Glutamatergic neuron (in vitro differentiated cells): ENCODE measurements around the gene APP. TPM values are rescaled to one million over a fixed set of nuclear protein-coding genes. Genes with fewer than 3 reads are reported as not detected.

Source experiments
- DNase-seq: peaks from one replicate; pipeline ENCODE4 v3.0.0; 2022
- H3K27ac Mint-ChIP-seq: one replicate; pipeline ENCODE4 v1.8.0; 2020; ENCODE audit warnings: mild to moderate bottlenecking, mixed read lengths, inconsistent platforms; ENCODE audit not compliant: unreplicated experiment
- H3K27me3 Mint-ChIP-seq: one replicate; pipeline ENCODE4 v1.8.0; 2020; ENCODE audit warnings: mild to moderate bottlenecking, moderate library complexity, mixed read lengths, inconsistent platforms; ENCODE audit not compliant: unreplicated experiment
- H3K36me3 Mint-ChIP-seq: one replicate; pipeline ENCODE4 v1.8.0; 2020; ENCODE audit warnings: mild to moderate bottlenecking, mixed read lengths, inconsistent platforms; ENCODE audit not compliant: unreplicated experiment
- H3K4me1 Mint-ChIP-seq: one replicate; pipeline ENCODE4 v1.8.0; 2020; ENCODE audit warnings: mild to moderate bottlenecking, low read depth, mixed read lengths, inconsistent platforms; ENCODE audit not compliant: unreplicated experiment
- H3K4me3 Mint-ChIP-seq: one replicate; pipeline ENCODE4 v1.8.0; 2020; ENCODE audit warnings: mild to moderate bottlenecking, mixed read lengths, inconsistent platforms; ENCODE audit not compliant: unreplicated experiment
- H3K9me3 Mint-ChIP-seq: one replicate; pipeline ENCODE4 v1.8.0; 2020; ENCODE audit warnings: mild to moderate bottlenecking, moderate library complexity, mixed read lengths, inconsistent platforms; ENCODE audit not compliant: unreplicated experiment
- CTCF ChIP-seq: fragments of 200-600 bp; sonication (generic); IDR thresholded peaks from one replicate; pipeline ENCODE4 v1.5.0; 2021; ENCODE audit not compliant: partially characterized antibody, unreplicated experiment
- total RNA-seq: library from RNA; stranded (reverse); fragmentation: NEBNext Ultra II Directional; extraction: Animal tissue kit (Norgen Biotek cat#: 25700); gene quantifications from one replicate; pipeline ENCODE4 v1.2.1, GENCODE V29; 2021; ENCODE audit not compliant: unreplicated experiment

Gene APP
- total RNA-seq, 1 donor from 2014 or later: 735 TPM

- Mint-ChIP-seq H3K27me3 (peaks cover 3% of the 10 kb centered on the region), H3K4me3 (no peak overlapping the region), H3K9me3 (no peaks in the 10 kb centered on the region), H3K36me3 (peaks cover 13% of the 10 kb centered on the region), H3K4me1 (peaks cover 1% of the 10 kb centered on the region), H3K27ac (no peak overlapping the region)
- DNase-seq: no peak
- TF ChIP-seq CTCF: no peak
These were observed 327.6 kb downstream of the APP start for GRCh38 chr21:25842925-25843324.

- TF ChIP-seq CTCF: no peak
- no peak overlapping the region for H3K27ac Mint-ChIP-seq
- H3K27me3 Mint-ChIP-seq: peaks cover 3% of the 10 kb centered on the region
- peaks cover 6% of the 10 kb centered on the region for H3K36me3 Mint-ChIP-seq
- H3K4me3 Mint-ChIP-seq: no peak overlapping the region
- H3K9me3 Mint-ChIP-seq: no peaks in the 10 kb centered on the region
- DNase-seq: no peak
- peaks cover 1% of the 10 kb centered on the region for H3K4me1 Mint-ChIP-seq
These were observed 331.8 kb downstream of the APP start for GRCh38 chr21:25838809-25839208.

GRCh38 chr21:25837533-25838265, 332.9 kb downstream of the APP start:
- Mint-ChIP-seq H3K36me3 (peaks cover 6% of the 10 kb centered on the region), H3K27ac (no peak overlapping the region), H3K4me1 (no peaks in the 10 kb centered on the region), H3K9me3 (no peaks in the 10 kb centered on the region), H3K4me3 (no peak overlapping the region), H3K27me3 (peaks cover 3% of the 10 kb centered on the region)
- no peak for DNase-seq
- no peak for TF ChIP-seq CTCF

GRCh38 chr21:25836396-25836795, 334.2 kb downstream of the APP start:
- peaks cover 6% of the 10 kb centered on the region for H3K36me3 Mint-ChIP-seq
- no peaks in the 10 kb centered on the region for H3K9me3 Mint-ChIP-seq
- H3K4me3 Mint-ChIP-seq: no peak overlapping the region
- no peak overlapping the region for H3K27ac Mint-ChIP-seq
- no peak for DNase-seq
- no peaks in the 10 kb centered on the region for H3K27me3 Mint-ChIP-seq
- TF ChIP-seq CTCF: no peak
- no peaks in the 10 kb centered on the region for H3K4me1 Mint-ChIP-seq

GRCh38 chr21:25834381-25834780, 336.2 kb downstream of the APP start:
- H3K36me3 Mint-ChIP-seq: no peaks in the 10 kb centered on the region
- TF ChIP-seq CTCF: no peak
- no peaks in the 10 kb centered on the region for H3K4me1 Mint-ChIP-seq
- no peaks in the 10 kb centered on the region for H3K27me3 Mint-ChIP-seq
- no peaks in the 10 kb centered on the region for H3K9me3 Mint-ChIP-seq
- H3K27ac Mint-ChIP-seq: no peak overlapping the region
- no peak for DNase-seq
- H3K4me3 Mint-ChIP-seq: no peak overlapping the region
